HG03460 (cell line): ENCODE results near the gene COL3A1.

ENCODE experiments used
- ATAC-seq: cut with Tn5 transposase; IDR thresholded peaks from one replicate; pipeline ENCODE4 v1.9.1; 2021; ENCODE audit not compliant: unreplicated experiment

COL3A1 gene

GRCh38 chr2:188975497-188976102 is 1.4 kb downstream of the COL3A1 start:
- no peak for ATAC-seq

DNA sequence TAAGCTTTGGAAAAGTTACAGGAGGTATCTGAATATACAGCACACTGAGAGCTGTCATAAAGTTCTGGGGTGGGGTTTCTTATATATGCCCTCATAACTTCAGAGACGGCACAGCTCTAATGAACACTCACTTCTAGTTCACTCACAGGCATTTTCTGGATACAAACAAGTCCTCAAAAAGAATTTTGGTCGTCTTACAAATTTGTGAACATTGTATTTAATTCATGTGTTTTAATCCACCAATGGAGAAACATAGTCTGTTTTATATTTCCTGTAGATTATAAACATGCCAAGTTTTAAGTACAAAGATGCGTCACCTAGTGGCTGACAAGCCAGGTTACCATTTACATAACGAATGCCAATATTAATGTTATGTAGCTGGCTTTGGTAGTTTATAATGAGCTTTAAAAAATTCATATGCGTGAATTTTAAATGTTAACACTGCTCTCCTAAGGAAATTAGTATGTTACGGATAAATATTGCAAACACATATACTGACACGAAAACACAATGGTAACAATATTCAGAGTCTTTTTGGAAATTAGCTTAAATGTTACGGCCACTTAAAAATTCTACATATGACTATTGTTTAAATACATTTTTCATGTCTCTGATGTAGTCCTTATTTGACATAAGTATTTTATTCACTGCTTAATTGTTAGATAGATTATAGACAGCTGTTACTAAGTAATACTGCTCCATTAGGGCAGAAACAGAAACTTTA is 2.5 kb downstream of the COL3A1 start:
- no peak for ATAC-seq

- ATAC-seq, result no peak
Measured at GRCh38 chr2:188977317-188977716, 3.1 kb downstream of the COL3A1 start.

DNA sequence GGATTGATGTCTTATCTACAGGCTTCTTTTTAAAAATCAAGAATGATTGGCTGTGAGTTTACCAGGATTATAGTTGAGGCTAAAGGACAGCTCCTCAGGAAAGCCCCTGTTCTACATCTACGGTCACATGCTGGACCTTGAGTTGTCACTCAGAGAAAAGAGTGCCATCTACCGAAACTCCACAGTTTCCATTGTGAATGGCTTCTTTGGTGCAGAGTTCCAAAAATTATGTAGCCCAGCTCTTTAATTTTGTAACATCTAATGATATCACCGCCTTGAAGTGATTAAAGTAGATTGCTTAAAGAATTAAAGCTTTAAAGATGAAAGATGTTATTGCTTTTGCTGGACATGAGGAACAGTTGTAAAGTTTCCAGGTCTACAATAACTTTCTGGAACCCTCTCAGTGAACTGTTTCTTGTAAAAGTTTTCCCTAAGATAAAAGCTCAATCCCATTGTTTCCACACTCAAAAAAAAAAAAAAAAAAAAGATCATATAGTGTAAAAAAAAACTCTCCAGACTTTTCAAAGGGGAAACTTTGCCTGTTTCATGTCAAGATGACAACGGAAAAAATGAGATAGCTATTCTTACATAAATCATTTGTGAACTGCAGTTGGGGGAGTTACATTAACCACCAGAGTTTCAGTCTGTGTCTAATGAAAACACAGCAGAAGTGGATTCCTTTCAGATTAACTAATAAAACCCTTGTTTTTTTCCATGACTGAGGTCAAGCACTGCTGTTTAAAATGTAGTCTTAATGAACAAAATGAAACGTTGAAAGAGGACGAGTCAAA is 4.3 kb downstream of the COL3A1 start:
- peak; percentile 79 for ATAC-seq

- ATAC-seq, result peak; percentile 13
Measured at GRCh38 chr2:188979187-188980114, 5.3 kb downstream of the COL3A1 start.

DNA sequence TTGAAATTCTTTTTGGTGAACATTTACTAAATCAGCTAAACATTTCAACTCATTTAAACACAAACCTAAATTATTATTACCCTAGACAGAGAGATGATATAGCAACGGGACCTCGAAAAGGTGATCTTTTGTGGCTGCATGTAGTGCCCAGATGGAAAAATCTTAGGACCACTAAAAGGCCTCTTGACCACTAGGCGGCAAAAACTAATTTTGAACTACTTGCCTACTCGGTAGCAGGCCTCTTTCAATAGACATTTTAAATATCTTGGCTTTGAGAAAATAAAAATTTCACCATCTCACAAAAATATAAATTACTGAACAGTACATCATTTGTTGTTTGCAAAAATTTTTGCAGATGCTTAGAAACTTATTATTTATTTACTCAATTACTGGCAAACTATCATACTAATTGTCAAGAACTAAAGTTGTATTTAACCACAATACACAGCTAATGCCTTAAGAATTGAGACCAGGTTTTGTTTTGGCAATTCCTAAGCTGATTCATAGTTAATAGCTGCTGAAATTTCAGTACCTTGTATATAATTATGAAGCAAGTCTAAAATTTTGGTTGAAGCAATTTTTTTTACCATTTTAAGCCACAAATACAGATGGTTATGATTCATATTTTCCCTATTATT is 9.4 kb downstream of the COL3A1 start:
- ATAC-seq, result no peak

- ATAC-seq, result no peak
Measured at GRCh38 chr2:188984065-188984491, 9.9 kb downstream of the COL3A1 start.

DNA sequence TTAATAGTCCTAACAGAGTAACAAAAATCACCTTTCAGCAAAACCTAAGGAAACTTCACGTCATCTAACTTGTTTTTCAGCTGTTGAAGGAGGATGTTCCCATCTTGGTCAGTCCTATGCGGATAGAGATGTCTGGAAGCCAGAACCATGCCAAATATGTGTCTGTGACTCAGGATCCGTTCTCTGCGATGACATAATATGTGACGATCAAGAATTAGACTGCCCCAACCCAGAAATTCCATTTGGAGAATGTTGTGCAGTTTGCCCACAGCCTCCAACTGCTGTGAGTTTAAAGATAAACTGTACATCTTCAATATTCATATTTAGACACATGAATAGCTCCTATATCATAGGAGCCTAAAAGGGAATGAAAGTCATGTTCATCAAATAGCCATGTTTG is 10.5 kb downstream of the COL3A1 start:
- no peak for ATAC-seq

GRCh38 chr2:188986839-188987238 is 12.7 kb downstream of the COL3A1 start:
- no peak for ATAC-seq

DNA sequence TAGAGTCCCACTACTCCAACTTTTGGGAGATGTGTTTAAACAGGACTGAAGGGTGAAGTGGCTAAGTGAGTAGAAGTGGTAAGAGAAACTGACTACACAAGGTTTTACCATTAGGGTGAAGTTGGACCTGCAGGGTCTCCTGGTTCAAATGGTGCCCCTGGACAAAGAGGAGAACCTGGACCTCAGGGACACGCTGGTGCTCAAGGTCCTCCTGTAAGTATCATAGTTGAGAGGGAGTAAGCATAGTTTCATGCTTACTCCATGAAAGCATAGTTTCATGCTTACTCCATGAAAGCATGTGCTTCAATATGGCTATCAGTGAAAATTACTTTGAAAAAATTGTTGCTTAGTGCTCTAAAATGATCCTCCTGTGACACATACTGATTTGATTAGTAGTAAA is 19.1 kb downstream of the COL3A1 start:
- no peak for ATAC-seq

DNA sequence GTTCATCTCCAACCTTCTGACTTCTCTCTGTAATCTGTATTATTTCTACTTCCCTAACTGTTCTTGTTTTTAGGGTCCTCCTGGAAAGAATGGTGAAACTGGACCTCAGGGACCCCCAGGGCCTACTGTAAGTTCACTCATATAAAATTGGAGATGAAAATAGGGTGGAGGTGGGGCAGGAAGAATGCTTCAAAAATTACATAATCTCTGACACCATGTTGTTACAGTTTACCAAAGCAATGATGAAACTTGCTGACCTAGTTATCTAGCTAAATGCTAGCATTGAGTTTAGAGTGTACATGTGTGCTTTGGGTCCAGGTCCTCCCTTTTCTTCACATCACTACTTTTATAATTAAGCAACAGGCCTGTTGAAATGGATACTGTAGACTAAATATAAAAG is 23.1 kb downstream of the COL3A1 start:
- ATAC-seq, result no peak

DNA sequence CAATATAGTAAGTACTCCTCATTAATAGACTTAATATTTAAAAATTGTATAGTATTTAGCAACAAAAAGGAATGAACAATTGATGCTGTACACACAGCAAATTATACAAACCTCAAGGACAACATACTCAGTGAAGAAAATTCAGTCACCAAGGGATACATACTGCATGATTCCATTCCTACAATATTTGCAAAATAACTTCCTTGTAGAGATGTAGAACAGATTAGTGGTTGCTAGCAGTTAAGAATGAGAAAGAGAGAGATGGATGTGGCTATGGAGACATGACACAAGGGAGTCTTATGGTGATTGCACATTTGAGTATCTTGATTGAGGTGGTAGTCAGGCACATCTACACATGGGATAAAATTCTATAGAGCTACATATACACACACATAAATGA is 26.0 kb downstream of the COL3A1 start:
- no peak for ATAC-seq

DNA sequence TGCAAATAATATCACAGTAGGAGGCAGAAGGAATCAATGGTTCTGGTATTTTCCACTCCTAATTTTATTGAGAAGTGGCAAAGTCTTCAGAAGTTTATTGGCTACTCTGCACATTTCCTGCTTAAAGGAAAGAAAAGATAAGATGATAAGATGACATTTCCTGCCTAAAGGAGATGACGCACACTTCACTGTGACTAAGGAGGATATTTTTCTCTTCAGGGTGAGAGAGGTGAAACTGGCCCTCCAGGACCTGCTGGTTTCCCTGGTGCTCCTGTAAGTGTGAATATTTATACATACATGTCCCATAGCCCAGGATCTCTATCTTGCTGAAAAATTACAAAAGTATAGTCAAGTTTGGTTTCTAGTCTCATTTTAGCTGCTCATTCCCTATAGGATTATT is 27.9 kb downstream of the COL3A1 start:
- no peak for ATAC-seq

DNA sequence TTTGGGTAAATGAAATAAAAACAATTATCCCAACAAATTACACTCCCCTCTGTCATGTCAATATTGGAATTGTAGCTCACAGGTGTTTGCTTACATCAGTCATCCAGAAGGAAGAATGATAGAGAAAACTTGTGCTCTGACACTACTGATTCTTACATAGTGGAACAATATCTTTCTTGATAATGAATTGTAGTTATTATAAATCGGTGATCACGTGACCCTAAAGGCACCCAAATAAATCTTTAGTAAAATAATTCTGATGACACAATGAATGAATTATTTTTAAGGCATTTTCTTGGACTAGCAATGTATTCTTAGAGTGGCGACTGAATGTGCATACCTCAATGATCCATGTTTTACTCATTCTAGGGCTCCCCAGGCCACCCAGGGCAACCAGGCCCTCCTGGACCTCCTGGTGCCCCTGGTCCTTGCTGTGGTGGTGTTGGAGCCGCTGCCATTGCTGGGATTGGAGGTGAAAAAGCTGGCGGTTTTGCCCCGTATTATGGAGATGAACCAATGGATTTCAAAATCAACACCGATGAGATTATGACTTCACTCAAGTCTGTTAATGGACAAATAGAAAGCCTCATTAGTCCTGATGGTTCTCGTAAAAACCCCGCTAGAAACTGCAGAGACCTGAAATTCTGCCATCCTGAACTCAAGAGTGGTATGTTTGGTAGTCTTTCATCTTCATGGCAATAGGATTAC is 34.5 kb downstream of the COL3A1 start:
- ATAC-seq, result no peak

GRCh38 chr2:189010536-189010935 is 36.4 kb downstream of the COL3A1 start:
- ATAC-seq, result no peak

GRCh38 chr2:189012351-189012750 is 38.2 kb downstream of the COL3A1 start:
- ATAC-seq, result no peak

GRCh38 chr2:189013031-189013430 is 38.9 kb downstream of the COL3A1 start:
- ATAC-seq, result no peak

DNA sequence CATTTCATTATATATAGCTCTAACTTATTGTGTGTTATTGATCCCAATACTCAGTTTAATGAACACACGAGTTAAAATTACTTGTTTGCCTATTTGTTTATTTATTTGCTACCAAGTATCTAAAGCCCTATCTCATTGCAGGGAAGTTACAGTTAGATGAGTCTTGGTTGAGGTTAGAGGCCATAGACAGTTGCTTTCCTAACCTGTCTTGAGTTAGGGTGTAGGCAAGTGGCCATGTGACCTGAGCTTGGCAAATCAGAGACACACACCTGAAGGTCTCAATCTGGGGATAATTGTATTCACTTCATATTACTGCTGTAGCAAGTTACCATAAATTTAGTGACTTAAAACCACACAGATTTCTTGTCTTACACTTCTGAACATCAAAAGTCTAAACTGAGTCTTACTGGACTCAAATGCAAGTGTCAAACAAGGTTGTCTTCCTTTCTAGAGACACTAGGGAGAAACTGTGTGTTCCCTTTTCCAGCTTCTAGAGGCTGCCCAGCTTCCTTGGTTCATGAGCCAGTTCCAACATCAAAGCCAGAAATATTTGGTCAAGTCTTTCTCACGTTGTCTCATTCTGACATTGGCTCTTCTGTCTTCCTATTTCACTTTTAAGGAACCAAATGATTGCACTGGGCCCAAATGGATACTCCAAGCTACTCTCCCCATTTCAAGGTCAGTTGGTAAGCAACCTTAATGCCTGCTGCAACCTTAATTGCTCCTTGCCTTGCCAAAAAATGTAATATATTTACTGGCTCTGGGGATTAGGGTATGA is 39.7 kb downstream of the COL3A1 start:
- ATAC-seq, result no peak
